ENCODE results near the gene RFWD3.

RFWD3 gene

GRCh38 chr16:74713325-74713724 is 46.6 kb upstream of the RFWD3 start:
- POLR2A ChIA-PET: no interaction called here
- Histone ChIP-seq H3K4me1 (ENCODE audit: control insufficient read depth, insufficient read depth, low read length) (no peaks in the 10 kb centered on the region), H3K27ac (ENCODE audit: extremely low read depth, low read depth, low read length) (no peak overlapping the region), H3K4me3 (ENCODE audit: low read depth, low read length) (no peak overlapping the region), H3K9me3 (ENCODE audit: control insufficient read depth, insufficient read depth, low read depth, low read length) (no peaks in the 10 kb centered on the region), H3K36me3 (ENCODE audit: control insufficient read depth in 2 of 2, insufficient read depth in 1 of 2, low read length in 2 of 2) (no peaks in the 10 kb centered on the region)
- CTCF ChIA-PET: interaction anchor here (0.7 to 4.8 kb wide), 6 partner anchors 11 to 149 kb away, joined by 3 to 94 read pairs (median 8); no protein-coding TSS in a partner anchor
- TF ChIP-seq ZNF704 (tag by site-specific recombination; IDR thresholded peaks at IDR 0.05) (no peak), ZNF335 (tag by site-specific recombination; conservative IDR thresholded peaks at IDR 0.05) (0 out of 2 replicates have a peak, but pooled peaks have one; percentile 23)

GRCh38 chr16:74711938-74712337 is 45.3 kb upstream of the RFWD3 start:
- POLR2A ChIA-PET: no interaction called here

More at GRCh38 chr16:74711938-74712337, 45.3 kb upstream of the RFWD3 start:
- no peak overlapping the region for H3K4me3 ChIP-seq (ENCODE audit: low read depth, low read length)
- no peaks in the 10 kb centered on the region for H3K4me1 ChIP-seq (ENCODE audit: control insufficient read depth, insufficient read depth, low read length)
- TF ChIP-seq ZNF274 (IDR thresholded peaks at IDR 0.05; ENCODE audit: low read length): no peak
- TF ChIP-seq ZNF274 (tag by site-specific recombination; IDR thresholded peaks at IDR 0.05; ENCODE audit: borderline replicate concordance): no peak
- no peak for TF ChIP-seq ZNF768 (tag by site-specific recombination; IDR thresholded peaks at IDR 0.05)
- TF ChIP-seq ZNF692 (tag by site-specific recombination; IDR thresholded peaks at IDR 0.05): no peak
- no peak for TF ChIP-seq ZNF513 (tag by site-specific recombination; IDR thresholded peaks at IDR 0.05)
- TF ChIP-seq ZNF776 (tag by site-specific recombination; IDR thresholded peaks at IDR 0.05; ENCODE audit: borderline replicate concordance): no peak
- no peak for TF ChIP-seq ZNF169 (tag by site-specific recombination; IDR thresholded peaks at IDR 0.05)
- no peak for TF ChIP-seq OSR2 (tag by site-specific recombination; IDR thresholded peaks at IDR 0.05)
- no peak for TF ChIP-seq ZNF214 (tag by site-specific recombination; IDR thresholded peaks at IDR 0.05; ENCODE audit: borderline replicate concordance)
- no peak for TF ChIP-seq GFI1B (tag by site-specific recombination; IDR thresholded peaks at IDR 0.05)
- TF ChIP-seq ZNF132 (tag by site-specific recombination; IDR thresholded peaks at IDR 0.05; ENCODE audit: borderline replicate concordance): no peak
- no peak for TF ChIP-seq ZNF184 (tag by site-specific recombination; IDR thresholded peaks at IDR 0.05)
- no peak for TF ChIP-seq ZNF24 (tag by site-specific recombination; IDR thresholded peaks at IDR 0.05)
- TF ChIP-seq CTCF (tag by site-specific recombination; IDR thresholded peaks at IDR 0.05): no peak
- no peaks in the 10 kb centered on the region for H3K9me3 ChIP-seq (ENCODE audit: control insufficient read depth, insufficient read depth, low read depth, low read length)
- H3K27ac ChIP-seq (ENCODE audit: extremely low read depth, low read depth, low read length): no peak overlapping the region
- CTCF ChIA-PET: interaction anchor here (1.4 to 4.8 kb wide), 6 partner anchors 12 to 153 kb away, joined by 4 to 94 read pairs (median 11); partner anchors contain the start of gene FA2H
- no peaks in the 10 kb centered on the region for H3K36me3 ChIP-seq (ENCODE audit: control insufficient read depth in 2 of 2, insufficient read depth in 1 of 2, low read length in 2 of 2)

All from HEK293 (cell line).